ENCODE measurements around the gene SLAMF1. TPM values are rescaled to one million over a fixed set of nuclear protein-coding genes. Genes with fewer than 3 reads are reported as not detected.
"Not testable (repeated sequence)": the region's sequence is repeated elsewhere in the genome, so short reads cannot be mapped to it uniquely, and the experiment has no call there.

The SLAMF1 gene
- total RNA-seq, 4 donors from 2014 or later, result 0.42 to 7.1 (median 4.4) TPM; not detected in 1

DNA sequence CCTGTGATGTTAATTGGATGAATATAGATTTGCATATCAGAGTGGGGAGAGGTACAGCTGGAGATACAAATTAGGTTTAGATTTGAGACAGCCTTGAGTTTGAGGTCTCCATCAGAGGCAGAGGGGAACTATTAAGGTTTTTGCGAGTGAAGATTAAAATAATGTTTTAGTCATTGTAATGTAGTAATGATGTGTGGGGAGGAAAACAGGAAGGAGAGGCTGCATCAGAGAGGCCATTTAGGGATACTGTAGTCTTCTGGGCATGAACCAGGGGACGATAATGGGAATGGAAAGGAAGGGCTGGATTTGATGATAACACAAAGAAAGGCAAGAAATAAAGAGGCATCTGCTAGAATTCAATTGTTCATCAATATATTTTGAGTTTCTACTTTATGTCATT, 77.0 kb downstream of the SLAMF1 start:
- TF ChIP-seq, protein P1, sequence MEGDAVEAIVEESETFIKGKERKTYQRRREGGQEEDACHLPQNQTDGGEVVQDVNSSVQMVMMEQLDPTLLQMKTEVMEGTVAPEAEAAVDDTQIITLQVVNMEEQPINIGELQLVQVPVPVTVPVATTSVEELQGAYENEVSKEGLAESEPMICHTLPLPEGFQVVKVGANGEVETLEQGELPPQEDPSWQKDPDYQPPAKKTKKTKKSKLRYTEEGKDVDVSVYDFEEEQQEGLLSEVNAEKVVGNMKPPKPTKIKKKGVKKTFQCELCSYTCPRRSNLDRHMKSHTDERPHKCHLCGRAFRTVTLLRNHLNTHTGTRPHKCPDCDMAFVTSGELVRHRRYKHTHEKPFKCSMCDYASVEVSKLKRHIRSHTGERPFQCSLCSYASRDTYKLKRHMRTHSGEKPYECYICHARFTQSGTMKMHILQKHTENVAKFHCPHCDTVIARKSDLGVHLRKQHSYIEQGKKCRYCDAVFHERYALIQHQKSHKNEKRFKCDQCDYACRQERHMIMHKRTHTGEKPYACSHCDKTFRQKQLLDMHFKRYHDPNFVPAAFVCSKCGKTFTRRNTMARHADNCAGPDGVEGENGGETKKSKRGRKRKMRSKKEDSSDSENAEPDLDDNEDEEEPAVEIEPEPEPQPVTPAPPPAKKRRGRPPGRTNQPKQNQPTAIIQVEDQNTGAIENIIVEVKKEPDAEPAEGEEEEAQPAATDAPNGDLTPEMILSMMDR (IDR thresholded peaks at IDR 0.05), result no peak
- no peak for TF ChIP-seq POLR2A (IDR thresholded peaks at IDR 0.05)
- no peak overlapping the region for H3K4me3 ChIP-seq (ENCODE audit: low read depth, poor library complexity, severe bottlenecking)
- intact Hi-C loops (cut with DNase I; ENCODE audit: low total_unique reads), result no loop called here
- no peak for DNase-seq (ENCODE audit: low spot score in 2 of 2)
- WGBS, 2 donors, result 70 to 80% methylated on average over 2 of the region's 2 CpGs

DNA sequence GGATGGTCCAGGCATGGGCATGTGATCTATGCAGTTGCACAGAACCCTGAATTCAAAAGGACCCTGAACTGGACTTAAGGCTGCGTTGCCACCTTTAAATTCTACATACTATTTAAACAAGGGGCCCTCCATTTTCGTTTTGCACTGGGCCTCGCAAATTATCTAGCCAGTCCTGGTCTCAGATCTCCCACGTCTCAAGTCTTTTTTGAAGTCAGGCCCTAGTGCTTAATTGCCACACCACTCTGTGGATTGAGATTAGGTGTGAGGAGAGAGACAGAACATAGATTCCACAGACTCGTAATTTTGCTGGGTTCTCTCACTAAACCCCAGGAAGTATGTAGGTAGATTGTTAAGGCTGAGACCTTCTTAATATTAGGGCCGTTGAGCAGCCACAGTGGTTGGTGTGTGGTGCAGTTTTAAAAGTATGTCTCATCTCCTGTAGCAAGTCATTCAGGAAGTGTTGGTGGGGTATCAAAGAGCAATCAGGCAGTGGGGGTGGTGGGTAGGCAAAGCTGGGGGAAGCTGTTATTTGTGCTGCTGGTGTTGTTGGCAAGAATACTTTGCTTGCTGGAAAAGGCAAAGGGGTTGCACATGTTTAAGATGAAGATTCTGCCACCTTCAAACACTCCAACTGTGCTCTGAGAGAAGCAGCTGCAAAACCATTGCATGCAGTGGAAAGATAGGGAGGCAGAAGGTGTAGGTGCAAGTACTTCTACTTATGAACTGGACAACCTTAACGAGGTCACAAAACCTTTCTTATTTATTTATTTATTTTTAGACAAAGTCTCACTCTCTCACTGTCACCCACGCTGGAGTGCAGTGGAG, 78.8 kb downstream of the SLAMF1 start:
- H3K4me3 ChIP-seq (ENCODE audit: low read depth, poor library complexity, severe bottlenecking), result no peak overlapping the region
- 65 to 68% methylated on average over 8 of the region's 8 CpGs for WGBS, 2 donors
- TF ChIP-seq, protein P1 (IDR thresholded peaks at IDR 0.05), result no peak
- TF ChIP-seq POLR2A (IDR thresholded peaks at IDR 0.05), result no peak
- intact Hi-C loops (cut with DNase I; ENCODE audit: low total_unique reads), result no loop called here
- no peak for DNase-seq (ENCODE audit: low spot score in 2 of 2)

DNA sequence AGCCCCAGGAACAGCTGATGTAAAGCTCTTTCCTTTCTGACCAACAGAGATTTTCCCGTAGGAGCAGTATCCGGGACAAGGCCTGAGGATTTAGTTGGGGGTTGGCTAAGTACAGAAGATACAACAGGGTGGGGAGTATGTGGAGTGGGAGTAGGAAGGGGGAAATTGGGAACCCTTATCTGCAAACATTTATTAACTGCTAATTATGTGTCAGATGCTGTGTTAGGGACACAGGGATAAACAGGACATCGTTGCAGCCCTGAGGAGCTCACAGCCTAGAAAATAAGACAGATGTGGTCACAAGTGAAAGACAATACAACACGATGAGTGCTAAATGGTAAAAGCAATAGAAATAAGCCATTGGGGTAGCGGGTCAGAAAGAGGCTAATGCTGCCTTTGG, 79.5 kb downstream of the SLAMF1 start:
- intact Hi-C loops (cut with DNase I; ENCODE audit: low total_unique reads), result no loop called here
- TF ChIP-seq POLR2A (IDR thresholded peaks at IDR 0.05), result no peak
- TF ChIP-seq, protein P1 (IDR thresholded peaks at IDR 0.05), result no peak
- no peak for DNase-seq (ENCODE audit: low spot score in 2 of 2)
- no peak overlapping the region for H3K4me3 ChIP-seq (ENCODE audit: low read depth, poor library complexity, severe bottlenecking)
- 78 to 89% methylated on average over 5 of the region's 5 CpGs for WGBS, 2 donors

DNA sequence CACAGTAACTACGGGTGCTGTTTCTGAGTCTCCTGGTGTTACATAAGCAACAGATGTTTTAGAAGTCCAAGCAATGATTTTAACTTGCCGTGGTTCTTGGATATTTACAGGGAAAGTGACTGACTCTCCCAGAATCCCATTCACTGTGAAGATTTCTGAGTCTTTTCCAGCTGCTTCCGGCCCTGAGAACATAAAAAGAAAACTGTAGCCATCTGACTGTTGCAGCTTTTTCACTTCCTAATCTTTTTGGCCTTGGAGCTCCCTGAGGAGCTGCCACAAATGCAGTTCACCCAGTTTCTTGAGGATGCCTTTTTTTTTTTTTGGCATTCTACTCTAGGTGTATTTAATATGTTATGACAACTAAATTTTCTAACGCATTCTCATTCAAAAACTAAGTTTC, 81.3 kb downstream of the SLAMF1 start:
- WGBS, 2 donors, result 56 to 66% methylated on average over 4 of the region's 4 CpGs
- no peak for DNase-seq (ENCODE audit: low spot score in 2 of 2)
- intact Hi-C loops (cut with DNase I; ENCODE audit: low total_unique reads), result no loop called here
- H3K4me3 ChIP-seq (ENCODE audit: low read depth, poor library complexity, severe bottlenecking), result no peak overlapping the region
- TF ChIP-seq POLR2A (IDR thresholded peaks at IDR 0.05), result no peak
- TF ChIP-seq, protein P1 (IDR thresholded peaks at IDR 0.05), result no peak

DNA sequence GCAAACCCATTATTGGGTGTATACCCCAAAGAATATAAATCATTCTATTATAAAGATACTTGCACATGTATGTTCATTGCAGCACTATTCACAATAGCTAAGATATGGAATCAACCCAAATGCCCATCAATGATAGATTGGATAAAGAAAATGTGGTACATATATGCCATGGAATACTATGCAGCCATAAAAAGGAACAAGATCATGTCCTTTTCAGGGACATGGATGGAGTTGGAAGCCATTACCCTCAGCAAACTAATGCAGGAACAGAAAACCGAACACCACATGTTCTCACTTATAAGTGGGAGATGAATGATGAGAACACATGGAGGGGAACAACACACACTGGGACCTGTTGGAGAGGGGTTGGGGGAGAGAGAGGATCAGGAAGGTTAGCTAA, 83.6 kb downstream of the SLAMF1 start:
- intact Hi-C loops (cut with DNase I; ENCODE audit: low total_unique reads); DNase-seq (ENCODE audit: low spot score in 2 of 2); H3K4me3 ChIP-seq (ENCODE audit: low read depth, poor library complexity, severe bottlenecking): not testable (repeated sequence)
- WGBS, 2 donors, result 62 to 72% methylated on average over 1 of the region's 1 CpG

DNA sequence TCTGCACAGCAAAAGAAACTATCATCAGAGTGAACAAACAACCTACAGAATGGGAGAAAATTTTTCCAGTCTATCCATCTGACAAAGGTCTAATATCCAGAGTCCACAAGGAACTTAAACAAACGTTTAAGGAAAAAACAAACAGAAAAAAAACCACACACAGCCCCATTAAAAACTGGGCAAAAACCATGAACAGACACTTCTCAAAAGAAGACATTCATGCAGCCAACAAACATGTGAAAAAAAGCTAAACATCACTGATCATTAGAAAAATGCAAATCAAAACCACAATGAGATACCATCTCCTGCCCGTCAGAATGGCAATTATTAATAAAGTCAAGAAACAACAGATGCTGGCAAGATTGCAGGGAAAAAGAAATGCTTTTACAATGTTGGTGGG, 84.1 kb downstream of the SLAMF1 start:
- DNase-seq (ENCODE audit: low spot score in 2 of 2); intact Hi-C loops (cut with DNase I; ENCODE audit: low total_unique reads); H3K4me3 ChIP-seq (ENCODE audit: low read depth, poor library complexity, severe bottlenecking): not testable (repeated sequence)
- WGBS, 2 donors, result 71 to 75% methylated on average over 2 of the region's 2 CpGs

DNA sequence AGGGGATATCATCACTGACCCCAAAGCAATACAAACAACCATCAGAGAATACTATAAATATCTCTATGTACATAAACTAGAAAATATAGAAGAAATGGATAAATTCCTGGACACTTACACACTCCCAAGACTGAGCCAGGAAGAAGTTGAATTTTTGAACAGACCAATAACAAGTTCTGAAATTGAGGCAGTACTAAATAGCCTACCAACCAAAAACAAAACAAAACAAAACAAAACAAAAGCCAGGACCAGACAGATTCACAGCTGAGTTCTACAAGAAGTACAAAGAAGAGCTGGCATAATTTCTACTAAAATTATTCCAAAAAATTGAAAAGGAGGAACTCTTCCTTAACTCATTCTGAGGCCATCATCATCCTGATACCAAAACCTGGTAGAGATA, 86.0 kb downstream of the SLAMF1 start:
- H3K4me3 ChIP-seq (ENCODE audit: low read depth, poor library complexity, severe bottlenecking), result no peak overlapping the region
- TF ChIP-seq POLR2A (IDR thresholded peaks at IDR 0.05), result no peak
- TF ChIP-seq, protein P1 (IDR thresholded peaks at IDR 0.05), result no peak
- intact Hi-C loops (cut with DNase I; ENCODE audit: low total_unique reads), result no loop called here
- no peak for DNase-seq (ENCODE audit: low spot score in 2 of 2)

All from lower leg skin (tissue), 4 donors.